ENCODE data around the gene NT5M. TPM values are rescaled to one million over a fixed set of nuclear protein-coding genes. Genes with fewer than 3 reads are reported as not detected.

Gene NT5M
- total RNA-seq, 4 donors from 2014 or later: 1.7 to 3.1 (median 2.3) TPM

DNA sequence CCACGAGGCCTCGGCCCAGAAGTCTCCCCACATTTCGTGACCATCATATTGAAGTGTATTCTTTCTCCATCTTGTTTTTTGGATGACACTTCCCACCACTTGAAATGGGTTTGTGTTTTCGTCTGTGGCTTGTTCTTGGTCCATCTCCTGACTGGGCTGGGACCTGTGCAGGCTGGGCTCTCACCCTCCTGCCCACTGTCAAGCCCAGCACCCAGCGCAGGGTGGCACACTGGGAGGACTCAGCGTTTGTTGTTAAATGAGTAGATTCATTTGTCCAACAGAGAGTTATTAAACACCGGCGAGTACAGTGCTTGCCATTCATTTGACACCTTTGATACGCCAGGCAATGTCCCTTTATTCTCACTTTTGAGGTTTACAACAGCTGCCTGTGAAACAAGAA is 22.6 kb downstream of the NT5M start:
- intact Hi-C loops (cut with DNase I): no loop called here
- 91 to 95% methylated on average over 8 to 9 of the region's 9 CpGs for WGBS, 2 donors

DNA sequence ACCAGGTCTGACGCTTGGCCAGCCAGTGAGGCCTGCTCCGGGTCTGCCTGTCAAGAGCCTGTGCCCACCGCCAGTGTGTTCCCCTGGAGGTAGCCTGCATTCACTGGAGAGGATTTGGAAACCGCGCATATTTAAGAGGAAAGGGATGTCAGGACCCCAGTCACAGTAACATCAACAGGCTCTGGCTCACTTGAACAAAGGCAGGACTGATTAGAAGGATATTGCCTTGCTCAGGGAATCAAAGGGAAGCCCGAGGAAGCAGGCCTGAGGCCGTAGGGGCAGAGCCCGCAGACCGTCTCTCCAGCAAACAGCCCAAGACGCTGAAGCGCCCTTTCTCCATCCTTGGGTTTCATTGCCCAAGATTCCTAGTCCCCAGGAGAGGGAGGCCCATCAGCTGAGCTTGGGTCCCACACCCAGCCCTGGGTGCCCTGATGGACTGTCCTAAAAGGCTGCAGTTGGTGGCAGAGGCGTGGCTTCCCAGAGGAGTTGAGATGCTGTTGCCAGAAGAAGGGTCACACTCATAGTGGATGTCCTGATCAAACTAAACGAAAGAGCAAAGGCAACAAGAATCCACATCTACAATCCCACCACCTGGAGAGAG is 23.2 kb downstream of the NT5M start:
- Histone ChIP-seq H3K27me3 (no peaks in the 10 kb centered on the region), H3K4me1 (no peaks in the 10 kb centered on the region), H3K27ac (no peak overlapping the region), H3K4me3 (no peak overlapping the region), H3K36me3 (peaks cover 0 to 6% (median 0%) of the 10 kb centered on the region in 3 donors), H3K9me3 (no peaks in the 10 kb centered on the region)
- no peak for TF ChIP-seq POLR2A (IDR thresholded peaks at IDR 0.05)
- TF ChIP-seq, protein P1, sequence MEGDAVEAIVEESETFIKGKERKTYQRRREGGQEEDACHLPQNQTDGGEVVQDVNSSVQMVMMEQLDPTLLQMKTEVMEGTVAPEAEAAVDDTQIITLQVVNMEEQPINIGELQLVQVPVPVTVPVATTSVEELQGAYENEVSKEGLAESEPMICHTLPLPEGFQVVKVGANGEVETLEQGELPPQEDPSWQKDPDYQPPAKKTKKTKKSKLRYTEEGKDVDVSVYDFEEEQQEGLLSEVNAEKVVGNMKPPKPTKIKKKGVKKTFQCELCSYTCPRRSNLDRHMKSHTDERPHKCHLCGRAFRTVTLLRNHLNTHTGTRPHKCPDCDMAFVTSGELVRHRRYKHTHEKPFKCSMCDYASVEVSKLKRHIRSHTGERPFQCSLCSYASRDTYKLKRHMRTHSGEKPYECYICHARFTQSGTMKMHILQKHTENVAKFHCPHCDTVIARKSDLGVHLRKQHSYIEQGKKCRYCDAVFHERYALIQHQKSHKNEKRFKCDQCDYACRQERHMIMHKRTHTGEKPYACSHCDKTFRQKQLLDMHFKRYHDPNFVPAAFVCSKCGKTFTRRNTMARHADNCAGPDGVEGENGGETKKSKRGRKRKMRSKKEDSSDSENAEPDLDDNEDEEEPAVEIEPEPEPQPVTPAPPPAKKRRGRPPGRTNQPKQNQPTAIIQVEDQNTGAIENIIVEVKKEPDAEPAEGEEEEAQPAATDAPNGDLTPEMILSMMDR (IDR thresholded peaks at IDR 0.05): no peak
- 90 to 92% methylated on average over 4 to 8 of the region's 13 CpGs for WGBS, 2 donors
- intact Hi-C loops (cut with DNase I): no loop called here
- no peak for DNase-seq

More for the DNA sequence above, 22.6 kb downstream of the NT5M start:
- TF ChIP-seq, protein P1 (IDR thresholded peaks at IDR 0.05): no peak
- TF ChIP-seq POLR2A (IDR thresholded peaks at IDR 0.05): no peak
- DNase-seq: no peak
- no peak overlapping the region for H3K27ac ChIP-seq
- H3K27me3 ChIP-seq: no peaks in the 10 kb centered on the region
- peaks cover 0 to 6% (median 0%) of the 10 kb centered on the region in 3 donors for H3K36me3 ChIP-seq
- no peaks in the 10 kb centered on the region for H3K4me1 ChIP-seq
- no peaks in the 10 kb centered on the region for H3K9me3 ChIP-seq
- no peak overlapping the region for H3K4me3 ChIP-seq

DNA sequence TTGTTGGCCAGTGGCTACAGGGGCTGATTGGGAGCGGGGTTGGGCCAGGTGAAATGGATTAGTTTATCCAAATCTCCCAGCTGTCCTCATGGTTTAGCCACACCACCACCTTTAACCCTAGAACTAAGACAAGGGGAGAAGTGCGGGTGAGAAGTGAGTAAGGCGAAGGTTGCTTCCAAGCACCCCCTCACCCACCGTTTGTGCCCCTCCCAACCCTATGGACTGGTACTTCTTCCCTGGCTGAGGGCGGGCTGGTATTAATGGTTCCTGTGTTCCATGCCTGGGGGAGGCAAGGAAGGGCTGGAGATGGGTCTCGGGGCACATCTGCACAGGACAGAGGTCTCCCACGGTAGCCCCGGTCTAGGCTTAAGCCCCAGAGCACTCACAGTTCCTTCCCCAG is 25.1 kb downstream of the NT5M start:
- no peak for TF ChIP-seq POLR2A (IDR thresholded peaks at IDR 0.05)
- TF ChIP-seq, protein P1 (IDR thresholded peaks at IDR 0.05): no peak
- Histone ChIP-seq H3K4me1 (no peaks in the 10 kb centered on the region), H3K27ac (no peak overlapping the region), H3K36me3 (peaks cover 0 to 6% (median 0%) of the 10 kb centered on the region in 3 donors), H3K4me3 (no peak overlapping the region), H3K9me3 (no peaks in the 10 kb centered on the region), H3K27me3 (no peaks in the 10 kb centered on the region)
- WGBS, 2 donors: 72 to 83% methylated on average over 8 of the region's 8 CpGs
- intact Hi-C loops (cut with DNase I): no loop called here
- DNase-seq: no peak

DNA sequence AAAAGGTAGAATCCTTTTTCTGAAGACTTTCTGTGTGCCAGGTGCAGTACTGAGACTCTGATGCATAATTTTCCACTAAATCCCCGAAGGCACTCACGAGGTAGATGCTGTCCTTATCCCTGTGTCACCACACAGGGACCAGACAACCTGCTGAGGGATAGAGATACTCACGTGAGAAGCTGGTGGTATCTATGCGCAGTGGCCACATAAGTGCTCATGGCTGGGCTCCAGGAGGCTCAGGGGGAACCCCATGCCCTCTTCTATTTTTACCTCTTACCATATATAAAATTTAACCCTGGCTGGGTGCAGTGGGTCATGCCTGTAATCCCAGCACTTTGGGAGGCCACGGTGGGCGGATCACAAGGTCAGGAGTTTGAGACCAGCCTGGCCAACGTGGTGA is 38.3 kb downstream of the NT5M start:
- Histone ChIP-seq H3K4me1 (no peaks in the 10 kb centered on the region), H3K27ac (no peak overlapping the region), H3K4me3 (no peak overlapping the region), H3K9me3 (no peaks in the 10 kb centered on the region), H3K27me3 (no peaks in the 10 kb centered on the region), H3K36me3 (no peaks in the 10 kb centered on the region)
- 91 to 92% methylated on average over 4 to 7 of the region's 7 CpGs for WGBS, 2 donors
- no peak for TF ChIP-seq POLR2A (IDR thresholded peaks at IDR 0.05)
- TF ChIP-seq, protein P1 (IDR thresholded peaks at IDR 0.05): no peak
- no peak for DNase-seq
- intact Hi-C loops (cut with DNase I): no loop called here

DNA sequence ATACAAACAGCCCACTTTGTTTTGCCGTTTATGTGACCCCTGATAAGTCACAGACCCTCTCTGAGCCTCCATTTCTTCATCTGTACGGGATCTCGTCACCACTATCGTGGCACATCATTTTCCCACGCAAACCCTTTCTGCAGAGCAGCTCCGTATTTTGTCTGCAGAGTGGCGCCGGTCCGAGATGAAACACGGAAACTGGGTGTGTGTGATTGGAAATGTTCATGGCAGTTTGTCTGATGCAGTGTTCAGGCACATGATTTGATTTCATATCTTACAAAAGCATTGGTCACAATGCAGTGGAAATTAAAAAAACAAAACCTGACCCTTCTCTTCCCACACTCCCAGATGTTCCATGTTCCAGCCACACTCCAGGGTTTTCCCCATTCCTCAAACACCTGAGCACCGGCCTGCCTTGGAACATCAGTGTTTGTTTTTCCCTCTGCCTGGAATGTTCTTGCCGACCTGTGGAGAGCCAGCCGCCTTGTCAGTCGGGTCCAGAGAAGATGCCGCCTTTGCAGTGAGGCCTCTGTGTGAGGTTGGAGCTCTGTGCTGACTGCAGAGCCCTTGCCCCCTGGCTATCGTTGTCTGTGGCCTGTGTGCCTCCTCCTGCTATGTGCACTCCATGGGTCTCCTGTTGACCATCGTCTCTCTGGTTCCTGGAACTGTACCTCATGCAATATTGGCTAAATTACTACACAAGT is 39.2 kb downstream of the NT5M start:
- no peak for DNase-seq
- Histone ChIP-seq H3K27ac (no peak overlapping the region), H3K4me3 (no peak overlapping the region), H3K36me3 (no peaks in the 10 kb centered on the region), H3K4me1 (no peaks in the 10 kb centered on the region), H3K9me3 (no peaks in the 10 kb centered on the region), H3K27me3 (no peaks in the 10 kb centered on the region)
- WGBS, 2 donors: 78 to 84% methylated on average over 14 to 17 of the region's 17 CpGs
- TF ChIP-seq POLR2A (IDR thresholded peaks at IDR 0.05): no peak
- TF ChIP-seq, protein P1 (IDR thresholded peaks at IDR 0.05): no peak
- intact Hi-C loops (cut with DNase I): no loop called here
